Progenitor cell of endocrine pancreas (in vitro differentiated cells): ENCODE results near the gene TMEM272. TPM values are rescaled to one million over a fixed set of nuclear protein-coding genes. Genes with fewer than 3 reads are reported as not detected.

ENCODE experiments used
- DNase-seq: peaks from one replicate; pipeline ENCODE4 v3.0.0; 2021; ENCODE audit warnings: low spot score; ENCODE audit not compliant: unreplicated experiment
- H3K27ac Mint-ChIP-seq: 2 replicates; pipeline ENCODE4 v1.8.0; 2021; ENCODE audit warnings: mild to moderate bottlenecking, moderate library complexity, mixed read lengths
- H3K27me3 Mint-ChIP-seq: 2 replicates; pipeline ENCODE4 v1.8.0; 2021; ENCODE audit warnings: mixed read lengths
- H3K36me3 Mint-ChIP-seq: 2 replicates; pipeline ENCODE4 v1.8.0; 2022; ENCODE audit warnings: mixed read lengths; ENCODE audit not compliant: insufficient read depth
- H3K4me1 Mint-ChIP-seq: 2 replicates; pipeline ENCODE4 v1.8.0; 2021; ENCODE audit warnings: low read depth, mixed read lengths
- H3K4me3 Mint-ChIP-seq: 2 replicates; pipeline ENCODE4 v1.8.0; 2021; ENCODE audit warnings: low read depth, mild to moderate bottlenecking, moderate library complexity, mixed read lengths
- H3K9me3 Mint-ChIP-seq: 2 replicates; pipeline ENCODE4 v1.8.0; 2021; ENCODE audit warnings: low read depth, mixed read lengths
- CTCF ChIP-seq: fragments of 200-600 bp; sonication (generic); IDR thresholded peaks from one replicate; pipeline ENCODE4 v1.5.0; 2021; ENCODE audit warnings: antibody characterized with exemption, mild to moderate bottlenecking; ENCODE audit not compliant: unreplicated experiment
- total RNA-seq: library from RNA; stranded (reverse); gene quantifications from 2 replicates; pipeline ENCODE4 v1.2.1, GENCODE V29; 2021

The TMEM272 gene
- total RNA-seq, 1 donor from 2014 or later: 1.5 TPM

- peaks cover 3% of the 10 kb centered on the region for H3K9me3 Mint-ChIP-seq
- TF ChIP-seq CTCF: no peak
- no peaks in the 10 kb centered on the region for H3K4me1 Mint-ChIP-seq
- no peak overlapping the region for H3K4me3 Mint-ChIP-seq
- H3K27ac Mint-ChIP-seq: no peak overlapping the region
- H3K27me3 Mint-ChIP-seq: peaks cover 8% of the 10 kb centered on the region
- DNase-seq: no peak
- peaks cover 2% of the 10 kb centered on the region for H3K36me3 Mint-ChIP-seq
Observed at GRCh38 chr13:51843529-51843928, 1.4 kb downstream of the TMEM272 start.

- TF ChIP-seq CTCF: no peak
- Mint-ChIP-seq H3K36me3 (no peaks in the 10 kb centered on the region), H3K27ac (no peak overlapping the region), H3K4me1 (no peaks in the 10 kb centered on the region), H3K9me3 (no peaks in the 10 kb centered on the region), H3K27me3 (peaks cover 8% of the 10 kb centered on the region), H3K4me3 (no peak overlapping the region)
- no peak for DNase-seq
Observed at GRCh38 chr13:51841732-51842131, 3.2 kb downstream of the TMEM272 start.

- Mint-ChIP-seq H3K4me1 (no peaks in the 10 kb centered on the region), H3K27me3 (peaks cover 8% of the 10 kb centered on the region), H3K9me3 (no peaks in the 10 kb centered on the region), H3K4me3 (no peak overlapping the region), H3K36me3 (no peaks in the 10 kb centered on the region), H3K27ac (no peak overlapping the region)
- DNase-seq: no peak
- no peak for TF ChIP-seq CTCF
Observed at GRCh38 chr13:51840917-51841316, 4.1 kb downstream of the TMEM272 start.

- Mint-ChIP-seq H3K27me3 (peaks cover 7% of the 10 kb centered on the region), H3K36me3 (no peaks in the 10 kb centered on the region), H3K27ac (no peak overlapping the region), H3K4me1 (no peaks in the 10 kb centered on the region), H3K4me3 (no peak overlapping the region), H3K9me3 (no peaks in the 10 kb centered on the region)
- DNase-seq: no peak
- no peak for TF ChIP-seq CTCF
Observed at GRCh38 chr13:51839711-51840540, 5.1 kb downstream of the TMEM272 start.

GRCh38 chr13:51838240-51838846 lies 6.6 kb downstream of the TMEM272 start:
- Mint-ChIP-seq H3K9me3 (no peaks in the 10 kb centered on the region), H3K27me3 (no peaks in the 10 kb centered on the region), H3K36me3 (no peaks in the 10 kb centered on the region), H3K4me1 (no peaks in the 10 kb centered on the region), H3K4me3 (no peak overlapping the region), H3K27ac (no peak overlapping the region)
- no peak for TF ChIP-seq CTCF
- DNase-seq: no peak
